ENCODE measurements around the gene ZSCAN29. TPM values are rescaled to one million over a fixed set of nuclear protein-coding genes. Genes with fewer than 3 reads are reported as not detected.

The ZSCAN29 gene
- total and polyA plus RNA-seq, 2 of the 13 experiments (the other 11 are each of a cell fraction or from before 2014, with no cell fraction given), result 8.3 to 27.4 TPM

DNA sequence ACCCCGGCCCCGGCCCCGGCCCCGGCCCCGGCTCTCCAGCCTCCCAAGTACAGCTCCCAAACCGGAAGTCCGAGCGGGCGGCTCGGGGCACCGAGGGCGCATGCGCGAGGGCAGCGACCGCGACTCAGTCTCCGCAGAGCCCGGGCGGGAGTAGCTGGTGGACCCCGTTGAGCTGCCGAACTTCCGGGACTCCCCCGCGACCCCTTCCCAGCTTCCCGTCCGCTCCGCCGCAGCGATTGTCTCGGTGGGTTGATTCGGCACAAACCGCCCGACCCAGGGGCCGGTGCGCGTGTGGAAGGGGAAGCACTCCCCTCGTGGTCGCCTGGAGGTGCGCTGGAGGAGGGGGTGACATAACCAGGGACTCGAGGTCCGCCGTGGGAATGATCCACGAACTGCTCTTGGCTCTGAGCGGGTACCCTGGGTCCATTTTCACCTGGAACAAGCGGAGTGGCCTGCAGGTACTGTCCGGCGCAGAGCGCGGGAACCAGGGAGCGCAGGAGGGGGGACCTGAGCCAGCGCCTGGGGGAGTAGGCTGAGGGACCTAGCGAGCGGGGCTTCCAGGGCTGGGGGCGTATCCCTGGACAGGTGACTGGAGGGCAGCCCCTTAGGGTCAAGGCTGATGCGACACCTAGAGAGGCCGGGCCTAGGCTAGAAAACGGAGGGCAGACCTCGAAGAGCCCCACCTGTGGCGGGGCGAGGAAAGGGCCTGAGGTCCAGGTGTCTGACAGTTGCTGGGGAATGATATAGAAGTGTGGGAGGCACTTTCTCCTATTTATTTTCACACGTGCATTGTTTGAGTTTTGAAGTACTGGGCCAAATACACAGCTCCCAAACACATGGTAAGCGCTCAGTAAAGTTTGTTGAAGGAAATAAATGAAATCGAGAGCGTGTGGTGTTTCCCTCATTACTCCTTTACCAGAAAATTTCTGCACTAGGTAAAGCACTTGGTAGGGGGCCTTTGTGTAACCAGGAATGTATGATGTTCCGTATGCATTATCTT, at the start of gene ZSCAN29, which contains the start of gene TUBGCP4 (continued):
- TF ChIP-seq ZSCAN30 (CRISPR knock-in tag; IDR thresholded peaks at IDR 0.05), result no peak
- TF ChIP-seq U2AF1 (optimal IDR thresholded peaks at IDR 0.05; ENCODE audit: low read depth, low read length), result peak; percentile 55
- no peak; the same call in 1 of the 2 replicates for TF ChIP-seq ZNF749 (CRISPR knock-in tag; IDR thresholded peaks at IDR 0.05; ENCODE audit: borderline replicate concordance)
- TF ChIP-seq AGO1 (IDR thresholded peaks at IDR 0.05; ENCODE audit: low read depth, low read length, poor library complexity, severe bottlenecking), result peak; percentile 49
- peak; percentile 77; the same call in 1 of the 2 replicates for TF ChIP-seq TBX3 (IDR thresholded peaks at IDR 0.05; ENCODE audit: borderline replicate concordance)
- TF ChIP-seq, protein P1, sequence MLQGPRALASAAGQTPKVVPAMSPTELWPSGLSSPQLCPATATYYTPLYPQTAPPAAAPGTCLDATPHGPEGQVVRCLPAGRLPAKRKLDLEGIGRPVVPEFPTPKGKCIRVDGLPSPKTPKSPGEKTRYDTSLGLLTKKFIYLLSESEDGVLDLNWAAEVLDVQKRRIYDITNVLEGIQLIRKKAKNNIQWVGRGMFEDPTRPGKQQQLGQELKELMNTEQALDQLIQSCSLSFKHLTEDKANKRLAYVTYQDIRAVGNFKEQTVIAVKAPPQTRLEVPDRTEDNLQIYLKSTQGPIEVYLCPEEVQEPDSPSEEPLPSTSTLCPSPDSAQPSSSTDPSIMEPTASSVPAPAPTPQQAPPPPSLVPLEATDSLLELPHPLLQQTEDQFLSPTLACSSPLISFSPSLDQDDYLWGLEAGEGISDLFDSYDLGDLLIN (CRISPR knock-in tag; IDR thresholded peaks at IDR 0.05; ENCODE audit: borderline replicate concordance), result peak; percentile 59; the same call in 1 of the 2 replicates
- no peak for TF ChIP-seq SUZ12 (IDR thresholded peaks at IDR 0.05; ENCODE audit: low read depth, low read length)
- TF ChIP-seq, protein P2, sequence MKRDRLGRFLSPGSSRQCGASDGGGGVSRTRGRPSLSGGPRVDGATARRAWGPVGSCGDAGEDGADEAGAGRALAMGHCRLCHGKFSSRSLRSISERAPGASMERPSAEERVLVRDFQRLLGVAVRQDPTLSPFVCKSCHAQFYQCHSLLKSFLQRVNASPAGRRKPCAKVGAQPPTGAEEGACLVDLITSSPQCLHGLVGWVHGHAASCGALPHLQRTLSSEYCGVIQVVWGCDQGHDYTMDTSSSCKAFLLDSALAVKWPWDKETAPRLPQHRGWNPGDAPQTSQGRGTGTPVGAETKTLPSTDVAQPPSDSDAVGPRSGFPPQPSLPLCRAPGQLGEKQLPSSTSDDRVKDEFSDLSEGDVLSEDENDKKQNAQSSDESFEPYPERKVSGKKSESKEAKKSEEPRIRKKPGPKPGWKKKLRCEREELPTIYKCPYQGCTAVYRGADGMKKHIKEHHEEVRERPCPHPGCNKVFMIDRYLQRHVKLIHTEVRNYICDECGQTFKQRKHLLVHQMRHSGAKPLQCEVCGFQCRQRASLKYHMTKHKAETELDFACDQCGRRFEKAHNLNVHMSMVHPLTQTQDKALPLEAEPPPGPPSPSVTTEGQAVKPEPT (CRISPR knock-in tag; IDR thresholded peaks at IDR 0.05; ENCODE audit: low read depth), result no peak; the same call in 1 of the 2 replicates
- TF ChIP-seq ZFP82 (CRISPR knock-in tag; IDR thresholded peaks at IDR 0.05; ENCODE audit: borderline replicate concordance), result peak; percentile 88; the same call in 1 of the 2 replicates
- TF ChIP-seq RXRA (CRISPR knock-in tag; IDR thresholded peaks at IDR 0.05), result peak; percentile 82
- TF ChIP-seq, protein P3, sequence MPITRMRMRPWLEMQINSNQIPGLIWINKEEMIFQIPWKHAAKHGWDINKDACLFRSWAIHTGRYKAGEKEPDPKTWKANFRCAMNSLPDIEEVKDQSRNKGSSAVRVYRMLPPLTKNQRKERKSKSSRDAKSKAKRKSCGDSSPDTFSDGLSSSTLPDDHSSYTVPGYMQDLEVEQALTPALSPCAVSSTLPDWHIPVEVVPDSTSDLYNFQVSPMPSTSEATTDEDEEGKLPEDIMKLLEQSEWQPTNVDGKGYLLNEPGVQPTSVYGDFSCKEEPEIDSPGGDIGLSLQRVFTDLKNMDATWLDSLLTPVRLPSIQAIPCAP (CRISPR knock-in tag; IDR thresholded peaks at IDR 0.05; ENCODE audit: low read depth), result no peak
- TF ChIP-seq ZNF563 (CRISPR knock-in tag; IDR thresholded peaks at IDR 0.05), result 0 out of 2 replicates have a peak, but pooled peaks have one; percentile 70
- TF ChIP-seq, protein P4, sequence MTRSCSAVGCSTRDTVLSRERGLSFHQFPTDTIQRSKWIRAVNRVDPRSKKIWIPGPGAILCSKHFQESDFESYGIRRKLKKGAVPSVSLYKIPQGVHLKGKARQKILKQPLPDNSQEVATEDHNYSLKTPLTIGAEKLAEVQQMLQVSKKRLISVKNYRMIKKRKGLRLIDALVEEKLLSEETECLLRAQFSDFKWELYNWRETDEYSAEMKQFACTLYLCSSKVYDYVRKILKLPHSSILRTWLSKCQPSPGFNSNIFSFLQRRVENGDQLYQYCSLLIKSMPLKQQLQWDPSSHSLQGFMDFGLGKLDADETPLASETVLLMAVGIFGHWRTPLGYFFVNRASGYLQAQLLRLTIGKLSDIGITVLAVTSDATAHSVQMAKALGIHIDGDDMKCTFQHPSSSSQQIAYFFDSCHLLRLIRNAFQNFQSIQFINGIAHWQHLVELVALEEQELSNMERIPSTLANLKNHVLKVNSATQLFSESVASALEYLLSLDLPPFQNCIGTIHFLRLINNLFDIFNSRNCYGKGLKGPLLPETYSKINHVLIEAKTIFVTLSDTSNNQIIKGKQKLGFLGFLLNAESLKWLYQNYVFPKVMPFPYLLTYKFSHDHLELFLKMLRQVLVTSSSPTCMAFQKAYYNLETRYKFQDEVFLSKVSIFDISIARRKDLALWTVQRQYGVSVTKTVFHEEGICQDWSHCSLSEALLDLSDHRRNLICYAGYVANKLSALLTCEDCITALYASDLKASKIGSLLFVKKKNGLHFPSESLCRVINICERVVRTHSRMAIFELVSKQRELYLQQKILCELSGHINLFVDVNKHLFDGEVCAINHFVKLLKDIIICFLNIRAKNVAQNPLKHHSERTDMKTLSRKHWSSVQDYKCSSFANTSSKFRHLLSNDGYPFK (CRISPR knock-in tag; IDR thresholded peaks at IDR 0.05; ENCODE audit: borderline replicate concordance), result peak; percentile 63; the same call in 1 of the 2 replicates
- TF ChIP-seq ZSCAN21 (CRISPR knock-in tag; IDR thresholded peaks at IDR 0.05; ENCODE audit: borderline replicate concordance), result peak; percentile 92
- no peak for TF ChIP-seq NONO (IDR thresholded peaks at IDR 0.05)
- TF ChIP-seq NONO (CRISPR knock-in tag; conservative IDR thresholded peaks at IDR 0.05), result peak; percentile 97
- TF ChIP-seq TOE1 (CRISPR knock-in tag; IDR thresholded peaks at IDR 0.05), result no peak
- TF ChIP-seq, protein P5, sequence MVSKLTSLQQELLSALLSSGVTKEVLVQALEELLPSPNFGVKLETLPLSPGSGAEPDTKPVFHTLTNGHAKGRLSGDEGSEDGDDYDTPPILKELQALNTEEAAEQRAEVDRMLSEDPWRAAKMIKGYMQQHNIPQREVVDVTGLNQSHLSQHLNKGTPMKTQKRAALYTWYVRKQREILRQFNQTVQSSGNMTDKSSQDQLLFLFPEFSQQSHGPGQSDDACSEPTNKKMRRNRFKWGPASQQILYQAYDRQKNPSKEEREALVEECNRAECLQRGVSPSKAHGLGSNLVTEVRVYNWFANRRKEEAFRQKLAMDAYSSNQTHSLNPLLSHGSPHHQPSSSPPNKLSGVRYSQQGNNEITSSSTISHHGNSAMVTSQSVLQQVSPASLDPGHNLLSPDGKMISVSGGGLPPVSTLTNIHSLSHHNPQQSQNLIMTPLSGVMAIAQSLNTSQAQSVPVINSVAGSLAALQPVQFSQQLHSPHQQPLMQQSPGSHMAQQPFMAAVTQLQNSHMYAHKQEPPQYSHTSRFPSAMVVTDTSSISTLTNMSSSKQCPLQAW (CRISPR knock-in tag; IDR thresholded peaks at IDR 0.05), result 0 out of 2 replicates have a peak, but pooled peaks have one; percentile 15
- TF ChIP-seq ZSCAN29 (CRISPR knock-in tag; conservative IDR thresholded peaks at IDR 0.05), result peak; percentile 65; the same call in 1 of the 2 replicates

Measured in HepG2 (cell line).